Retinal pigment epithelial cell (primary cell): ENCODE measurements around the gene PLA2G7.

Experiments
- DNase-seq: peaks from one replicate; pipeline ENCODE4 v3.0.0-alpha.2; 2010; ENCODE audit warnings: low read depth
- H3K4me3 ChIP-seq: 2 replicates; pipeline ENCODE4 v1.5.1; 2011; ENCODE audit warnings: mild to moderate bottlenecking, low read length, control low read depth, moderate library complexity
- TF ChIP-seq, protein P1 (sequence below): conservative IDR thresholded peaks from 2 replicates; pipeline ENCODE4 v1.5.1; 2011; ENCODE audit warnings: low read depth, low read length, control low read depth, inconsistent platforms

The PLA2G7 gene

DNA sequence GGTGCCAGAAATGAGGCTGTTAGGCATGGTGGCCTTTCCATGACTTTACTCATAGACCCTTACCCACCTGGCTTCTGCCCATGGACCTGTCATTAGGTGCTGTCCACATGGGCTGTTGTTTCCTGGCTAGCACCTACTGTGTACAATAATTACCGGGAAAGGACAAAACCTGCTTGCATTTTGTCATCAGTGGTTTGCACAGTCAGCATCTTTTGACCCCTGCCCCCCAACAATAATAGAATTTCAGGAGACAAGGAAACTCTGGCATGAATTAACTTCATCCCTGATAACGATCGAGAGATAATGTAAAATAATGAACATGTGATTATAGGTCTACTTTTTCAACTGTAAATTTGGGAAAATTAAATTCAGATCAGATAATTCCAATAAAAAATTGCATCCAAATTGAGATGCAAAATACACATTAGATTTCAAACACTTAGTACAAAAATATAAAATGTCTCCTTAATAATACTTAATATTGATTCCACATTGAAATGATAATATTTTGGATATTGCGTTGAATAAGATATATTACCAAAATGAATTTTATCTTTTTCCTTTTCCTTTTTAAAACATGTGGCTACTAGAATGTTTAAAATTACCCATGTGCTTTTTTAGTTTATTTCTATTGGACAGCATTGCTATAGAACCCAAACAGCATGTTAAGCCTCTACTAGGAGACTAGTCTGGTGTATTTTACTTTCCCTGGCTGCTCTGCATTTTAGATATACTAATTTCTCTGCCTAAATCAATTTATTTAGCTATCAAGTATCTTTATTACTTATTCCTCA lies 24.0 kb upstream of the PLA2G7 start:
- TF ChIP-seq, protein P1, sequence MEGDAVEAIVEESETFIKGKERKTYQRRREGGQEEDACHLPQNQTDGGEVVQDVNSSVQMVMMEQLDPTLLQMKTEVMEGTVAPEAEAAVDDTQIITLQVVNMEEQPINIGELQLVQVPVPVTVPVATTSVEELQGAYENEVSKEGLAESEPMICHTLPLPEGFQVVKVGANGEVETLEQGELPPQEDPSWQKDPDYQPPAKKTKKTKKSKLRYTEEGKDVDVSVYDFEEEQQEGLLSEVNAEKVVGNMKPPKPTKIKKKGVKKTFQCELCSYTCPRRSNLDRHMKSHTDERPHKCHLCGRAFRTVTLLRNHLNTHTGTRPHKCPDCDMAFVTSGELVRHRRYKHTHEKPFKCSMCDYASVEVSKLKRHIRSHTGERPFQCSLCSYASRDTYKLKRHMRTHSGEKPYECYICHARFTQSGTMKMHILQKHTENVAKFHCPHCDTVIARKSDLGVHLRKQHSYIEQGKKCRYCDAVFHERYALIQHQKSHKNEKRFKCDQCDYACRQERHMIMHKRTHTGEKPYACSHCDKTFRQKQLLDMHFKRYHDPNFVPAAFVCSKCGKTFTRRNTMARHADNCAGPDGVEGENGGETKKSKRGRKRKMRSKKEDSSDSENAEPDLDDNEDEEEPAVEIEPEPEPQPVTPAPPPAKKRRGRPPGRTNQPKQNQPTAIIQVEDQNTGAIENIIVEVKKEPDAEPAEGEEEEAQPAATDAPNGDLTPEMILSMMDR = no peak

DNA sequence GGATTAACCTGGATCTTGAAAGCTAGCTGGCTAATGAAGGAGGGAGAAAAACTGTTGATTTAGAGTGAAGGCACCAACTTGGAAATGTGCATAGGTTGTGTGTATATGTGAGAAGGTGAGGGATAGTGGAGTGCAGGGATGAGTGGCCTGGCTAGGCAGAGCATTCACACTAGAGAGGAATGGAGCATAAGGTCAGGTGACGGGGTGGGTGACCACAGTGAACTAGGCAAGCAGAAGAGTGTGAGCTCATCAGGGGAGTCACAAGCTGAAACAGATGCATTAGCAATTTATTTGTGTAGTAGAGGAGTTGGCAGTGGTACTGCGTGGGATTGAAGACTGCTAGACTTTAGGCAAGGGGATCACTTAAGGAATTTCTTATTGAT lies 22.0 kb upstream of the PLA2G7 start:
- TF ChIP-seq, protein P1 = no peak
- no peak for DNase-seq

More for the DNA sequence above, 24.0 kb upstream of the PLA2G7 start:
- H3K4me3 ChIP-seq = no peak overlapping the region
- DNase-seq = no peak

GRCh38 chr6:46756469-46757213 lies 21.5 kb upstream of the PLA2G7 start:
- TF ChIP-seq, protein P1 = no peak
- H3K4me3 ChIP-seq = no peak overlapping the region
- no peak for DNase-seq

More for the DNA sequence above, 22.0 kb upstream of the PLA2G7 start:
- no peak overlapping the region for H3K4me3 ChIP-seq

DNA sequence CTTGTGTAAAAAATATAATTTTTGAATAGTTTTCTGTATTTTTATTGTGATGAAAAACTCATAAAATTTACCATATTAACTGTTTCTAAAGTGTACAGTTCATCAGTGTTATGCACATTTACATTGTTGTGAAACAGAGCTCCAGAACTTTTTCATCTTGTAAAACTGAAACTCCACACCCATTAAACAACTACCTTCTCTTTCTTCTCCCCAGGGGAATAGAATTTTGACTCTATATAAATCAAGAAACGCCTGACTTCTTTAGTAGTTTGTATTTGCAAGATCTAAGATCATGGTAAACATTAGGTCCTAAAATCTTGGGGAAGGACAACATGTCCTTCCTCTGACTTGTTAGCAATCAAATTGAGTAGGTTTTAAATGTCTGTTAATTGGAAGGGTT lies 20.7 kb upstream of the PLA2G7 start:
- H3K4me3 ChIP-seq = no peak overlapping the region
- no peak for DNase-seq
- TF ChIP-seq, protein P1 = no peak

DNA sequence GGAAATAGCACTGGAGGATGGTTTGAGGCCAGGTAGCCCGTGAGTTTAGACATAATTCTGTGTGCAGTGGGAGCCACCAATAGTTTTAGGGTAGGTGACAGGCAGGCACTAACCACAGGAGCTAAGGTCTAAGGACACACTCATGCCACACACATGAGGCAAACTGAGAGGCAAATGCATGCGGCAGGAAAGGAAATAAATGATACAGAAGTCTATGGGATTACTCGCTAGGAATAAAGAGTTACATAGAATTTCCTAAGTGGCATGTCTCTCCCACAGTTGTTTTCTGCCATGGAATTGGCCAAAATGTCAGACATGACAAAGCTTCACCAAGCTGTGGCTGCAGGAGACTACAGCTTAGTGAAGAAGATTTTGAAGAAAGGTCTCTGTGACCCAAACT lies 16.5 kb upstream of the PLA2G7 start:
- H3K4me3 ChIP-seq = no peak overlapping the region
- DNase-seq = no peak
- TF ChIP-seq, protein P1 = no peak

DNA sequence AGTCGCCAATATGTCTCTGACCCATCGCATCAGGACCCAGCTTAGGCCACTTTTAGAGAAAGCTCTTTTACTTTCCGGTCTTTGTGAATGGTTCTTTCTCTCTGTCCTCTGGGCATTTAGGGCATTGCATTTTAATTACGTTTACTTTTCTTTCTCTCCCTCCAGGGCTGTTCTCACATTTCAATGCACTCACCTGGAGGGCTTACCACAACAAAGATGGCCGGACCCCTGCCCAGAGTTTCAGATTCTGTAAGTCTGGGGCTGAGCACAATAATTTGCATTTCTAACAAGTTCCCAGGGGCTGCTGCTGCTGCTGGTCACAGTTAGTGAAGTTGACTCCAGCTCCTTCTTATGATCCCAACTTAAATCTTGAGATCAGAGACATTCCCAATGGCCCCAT lies 14.6 kb upstream of the PLA2G7 start:
- no peak overlapping the region for H3K4me3 ChIP-seq

More for the DNA sequence above, 14.6 kb upstream of the PLA2G7 start:
- no peak for DNase-seq
- TF ChIP-seq, protein P1 = no peak
